ENCODE data around the gene MAEA. TPM values are rescaled to one million over a fixed set of nuclear protein-coding genes. Genes with fewer than 3 reads are reported as not detected.

Gene MAEA
- total RNA-seq, 2 experiments from 2014 or later = 63.8 to 69.0 TPM

Other genes with a start within 250 kb of the MAEA start
- gene RNF212, start 176.3 kb upstream of the MAEA start, total RNA-seq = 1 to 10 TPM; 3.2 to 3.5 TPM
- 10 to 100 TPM; 21.5 to 28.3 TPM for gene SPON2, start 117.3 kb upstream of the MAEA start, total RNA-seq
- 100 to 1,000 TPM; 223 to 242 TPM for gene CTBP1, start 40.8 kb upstream of the MAEA start, total RNA-seq
- 10 to 100 TPM; 19.1 to 23.0 TPM for gene UVSSA, start 57.3 kb downstream of the MAEA start, total RNA-seq
- gene NKX1-1, start 116.6 kb downstream of the MAEA start, total RNA-seq = not detected

Data from activated CD4-positive, alpha-beta T cell treated with anti-CD3 and anti-CD28 coated beads, Interleukin-2, amount 10 ng/mL, durations not matched to agents 7 days and 5 days (primary cell).